ENCODE results near the gene IGSF8. TPM values are rescaled to one million over a fixed set of nuclear protein-coding genes. Genes with fewer than 3 reads are reported as not detected.
A peak's percentile ranks its signal among the peaks of the same experiment; 100 is the strongest.
"Not testable (repeated sequence)": the region's sequence is repeated elsewhere in the genome, so short reads cannot be mapped to it uniquely, and the experiment has no call there.

The IGSF8 gene
- total and polyA plus RNA-seq, 8 donors: 12.9 to 24.7 (median 18.4) TPM

- no peaks in the 10 kb centered on the region for H3K9me3 ChIP-seq
- intact Hi-C loops (cut with DNase I): no loop called here
- peak in 3 of 4 donors; percentile 26 to 52 (median 30) for ATAC-seq
- no peak for TF ChIP-seq CTCF (IDR thresholded peaks at IDR 0.05)
- 45 to 53% methylated on average over 7 of the region's 7 CpGs for WGBS, 2 donors
- FAIRE-seq: no peak
- no peak for DNase-seq
- H3K27ac ChIP-seq: no peak overlapping the region
- no peaks in the 10 kb centered on the region for H3K27me3 ChIP-seq
- H3K4me1 ChIP-seq: no peaks in the 10 kb centered on the region
- H3K4me3 ChIP-seq: no peak overlapping the region
- no peaks in the 10 kb centered on the region for H3K36me3 ChIP-seq
These were observed 29.6 kb upstream of the IGSF8 start for GRCh38 chr1:160127865-160128523.

- FAIRE-seq (no peak), ATAC-seq (no peak), DNase-seq (no peak)
- Histone ChIP-seq H3K36me3 (no peaks in the 10 kb centered on the region), H3K9me3 (no peaks in the 10 kb centered on the region), H3K27ac (no peak overlapping the region), H3K27me3 (no peaks in the 10 kb centered on the region), H3K4me1 (no peaks in the 10 kb centered on the region), H3K4me3 (no peak overlapping the region)
- intact Hi-C loops (cut with DNase I): no loop called here
- 90 to 92% methylated on average over 9 of the region's 9 CpGs for WGBS, 2 donors
- TF ChIP-seq CTCF (IDR thresholded peaks at IDR 0.05): no peak
These were observed 29.0 kb upstream of the IGSF8 start for GRCh38 chr1:160127381-160127780.

GRCh38 chr1:160126342-160126741 is 27.9 kb upstream of the IGSF8 start:
- H3K9me3 ChIP-seq; H3K27ac ChIP-seq; intact Hi-C loops (cut with DNase I); ATAC-seq; H3K27me3 ChIP-seq; H3K4me1 ChIP-seq; H3K4me3 ChIP-seq; H3K36me3 ChIP-seq; DNase-seq; FAIRE-seq: not testable (repeated sequence)
- WGBS, 2 donors: 71 to 76% methylated on average over 4 of the region's 4 CpGs

GRCh38 chr1:160125746-160126145 is 27.3 kb upstream of the IGSF8 start:
- intact Hi-C loops (cut with DNase I): no loop called here
- no peak for TF ChIP-seq CTCF (IDR thresholded peaks at IDR 0.05)
- DNase-seq: no peak
- H3K36me3 ChIP-seq: no peaks in the 10 kb centered on the region
- no peaks in the 10 kb centered on the region for H3K9me3 ChIP-seq
- no peaks in the 10 kb centered on the region for H3K4me1 ChIP-seq
- no peak overlapping the region for H3K4me3 ChIP-seq
- 75 to 81% methylated on average over 1 of the region's 1 CpG for WGBS, 2 donors
- no peak for ATAC-seq
- no peak overlapping the region for H3K27ac ChIP-seq
- H3K27me3 ChIP-seq: no peaks in the 10 kb centered on the region
- no peak for FAIRE-seq

GRCh38 chr1:160124705-160125478 is 26.5 kb upstream of the IGSF8 start:
- FAIRE-seq (no peak), ATAC-seq (peak; percentile 60 to 88 (median 73)), DNase-seq (peak in 1 of 6 donors; percentile 6)
- H3K9me3 ChIP-seq: no peaks in the 10 kb centered on the region
- H3K27ac ChIP-seq: no peak overlapping the region
- WGBS, 2 donors: 58 to 64% methylated on average over 8 of the region's 8 CpGs
- TF ChIP-seq CTCF (IDR thresholded peaks at IDR 0.05): no peak
- H3K4me3 ChIP-seq: no peak overlapping the region
- H3K27me3 ChIP-seq: no peaks in the 10 kb centered on the region
- no peaks in the 10 kb centered on the region for H3K36me3 ChIP-seq
- intact Hi-C loops (cut with DNase I): no loop called here
- no peaks in the 10 kb centered on the region for H3K4me1 ChIP-seq
